ENCODE data around the gene LMNTD1. TPM values are rescaled to one million over a fixed set of nuclear protein-coding genes. Genes with fewer than 3 reads are reported as not detected.
A peak's percentile ranks its signal among the peaks of the same experiment; 100 is the strongest.

The LMNTD1 gene
- total RNA-seq, 1 donor from 2014 or later: not detected

- TF ChIP-seq CTCF (IDR thresholded peaks at IDR 0.05; ENCODE audit: insufficient read depth, low read length, severe bottlenecking): no peak
- no peaks in the 10 kb centered on the region for H3K27me3 ChIP-seq (ENCODE audit: control insufficient read depth, insufficient read depth, low read length)
- H3K4me3 ChIP-seq (ENCODE audit: low read depth, low read length): no peak overlapping the region
- DNase-seq (ENCODE audit: low read depth) (no peak), FAIRE-seq (no peak)
- H3K36me3 ChIP-seq (ENCODE audit: control insufficient read depth, insufficient read depth, low read length): no peaks in the 10 kb centered on the region
These were observed 89.6 kb downstream of the LMNTD1 start for GRCh38 chr12:25463521-25463920.

GRCh38 chr12:25463005-25463404 is 90.1 kb downstream of the LMNTD1 start:
- DNase-seq (ENCODE audit: low read depth): no peak
- H3K27me3 ChIP-seq (ENCODE audit: control insufficient read depth, insufficient read depth, low read length): no peaks in the 10 kb centered on the region

GRCh38 chr12:25459541-25459951 is 93.5 kb downstream of the LMNTD1 start:
- FAIRE-seq (peak; percentile 68), DNase-seq (ENCODE audit: low read depth) (no peak)
- no peak for TF ChIP-seq CTCF (IDR thresholded peaks at IDR 0.05; ENCODE audit: insufficient read depth, low read length, severe bottlenecking)
- Histone ChIP-seq H3K27me3 (ENCODE audit: control insufficient read depth, insufficient read depth, low read length) (no peaks in the 10 kb centered on the region), H3K4me3 (ENCODE audit: low read depth, low read length) (no peak overlapping the region), H3K36me3 (ENCODE audit: control insufficient read depth, insufficient read depth, low read length) (no peaks in the 10 kb centered on the region)

More at GRCh38 chr12:25463005-25463404, 90.1 kb downstream of the LMNTD1 start:
- no peak for FAIRE-seq
- Histone ChIP-seq H3K36me3 (ENCODE audit: control insufficient read depth, insufficient read depth, low read length) (no peaks in the 10 kb centered on the region), H3K4me3 (ENCODE audit: low read depth, low read length) (no peak overlapping the region)
- no peak for TF ChIP-seq CTCF (IDR thresholded peaks at IDR 0.05; ENCODE audit: insufficient read depth, low read length, severe bottlenecking)

GRCh38 chr12:25458047-25458552 is 95.0 kb downstream of the LMNTD1 start:
- DNase-seq (ENCODE audit: low read depth) (peak; percentile 96), FAIRE-seq (peak; percentile 72)
- no peak overlapping the region for H3K4me3 ChIP-seq (ENCODE audit: low read depth, low read length)
- no peaks in the 10 kb centered on the region for H3K36me3 ChIP-seq (ENCODE audit: control insufficient read depth, insufficient read depth, low read length)
- H3K27me3 ChIP-seq (ENCODE audit: control insufficient read depth, insufficient read depth, low read length): no peaks in the 10 kb centered on the region
- TF ChIP-seq CTCF (IDR thresholded peaks at IDR 0.05; ENCODE audit: insufficient read depth, low read length, severe bottlenecking): no peak

GRCh38 chr12:25456474-25456873 is 96.6 kb downstream of the LMNTD1 start:
- FAIRE-seq (no peak), DNase-seq (ENCODE audit: low read depth) (no peak)
- no peak for TF ChIP-seq CTCF (IDR thresholded peaks at IDR 0.05; ENCODE audit: insufficient read depth, low read length, severe bottlenecking)

GRCh38 chr12:25455696-25456095 is 97.4 kb downstream of the LMNTD1 start:
- FAIRE-seq (no peak), DNase-seq (ENCODE audit: low read depth) (no peak)
- H3K36me3 ChIP-seq (ENCODE audit: control insufficient read depth, insufficient read depth, low read length): no peaks in the 10 kb centered on the region
- no peak overlapping the region for H3K4me3 ChIP-seq (ENCODE audit: low read depth, low read length)
- no peak for TF ChIP-seq CTCF (IDR thresholded peaks at IDR 0.05; ENCODE audit: insufficient read depth, low read length, severe bottlenecking)
- no peaks in the 10 kb centered on the region for H3K27me3 ChIP-seq (ENCODE audit: control insufficient read depth, insufficient read depth, low read length)

More at GRCh38 chr12:25456474-25456873, 96.6 kb downstream of the LMNTD1 start:
- H3K27me3 ChIP-seq (ENCODE audit: control insufficient read depth, insufficient read depth, low read length): no peaks in the 10 kb centered on the region
- no peaks in the 10 kb centered on the region for H3K36me3 ChIP-seq (ENCODE audit: control insufficient read depth, insufficient read depth, low read length)
- no peak overlapping the region for H3K4me3 ChIP-seq (ENCODE audit: low read depth, low read length)
